Spleen (tissue), 11 donors: ENCODE results near the gene ARMCX2. TPM values are rescaled to one million over a fixed set of nuclear protein-coding genes. Genes with fewer than 3 reads are reported as not detected.

ENCODE experiments used
- DNase-seq: peaks from one replicate; pipeline ENCODE4 v3.0.0-alpha.2; 2020
- H3K27ac ChIP-seq, 8 donors: fragments of 200-600 bp; sonication (generic) in 7 of 8; 1 replicate in 4 of 8; 2 replicates in 4 of 8; pipeline versions ENCODE4 v1.5.0 to v1.8.0; 2016 to 2021; ENCODE audit warnings: inconsistent platforms in 4 of 8, mild to moderate bottlenecking in 4 of 8, moderate library complexity in 1 of 8
- H3K27me3 ChIP-seq, 7 donors: fragments of 200-600 bp; sonication (generic) in 6 of 7; replicated peaks in 1 of 7; 1 replicate in 4 of 7; 2 replicates in 3 of 7; pipeline versions ENCODE4 v1.5.0 to v1.8.0; 2016 to 2021; ENCODE audit warnings: inconsistent platforms in 3 of 7, mild to moderate bottlenecking in 1 of 7
- H3K36me3 ChIP-seq, 6 donors: fragments of 200-600 bp; sonication (generic) in 5 of 6; 1 replicate in 4 of 6; 2 replicates in 2 of 6; pipeline versions ENCODE4 v1.5.0 to v1.8.0; 2016 to 2021; ENCODE audit warnings: inconsistent platforms in 2 of 6
- H3K4me1 ChIP-seq, 6 donors: fragments of 200-600 bp; sonication (generic) in 5 of 6; 1 replicate in 3 of 6; 2 replicates in 3 of 6; pipeline versions ENCODE4 v1.5.0 to v1.8.0; 2016 to 2021; ENCODE audit warnings: inconsistent platforms in 3 of 6
- H3K4me3 ChIP-seq, 8 donors: fragments of 200-600 bp; sonication (generic) in 7 of 8; 1 replicate in 4 of 8; 2 replicates in 4 of 8; pipeline versions ENCODE4 v1.5.0 to v1.8.0; 2016 to 2021; ENCODE audit warnings: inconsistent platforms in 4 of 8, mild to moderate bottlenecking in 4 of 8, moderate library complexity in 2 of 8
- H3K9me3 ChIP-seq, 8 donors: fragments of 200-600 bp; sonication (generic) in 7 of 8; 1 replicate in 4 of 8; 2 replicates in 4 of 8; pipeline versions ENCODE4 v1.5.0 to v1.8.0; 2016 to 2021; ENCODE audit warnings: inconsistent platforms in 4 of 8
- POLR2A ChIP-seq, 3 donors: fragments of 450-650 bp; IDR thresholded peaks; one replicate each; pipeline ENCODE4 v1.5.1; 2017; ENCODE audit warnings: antibody characterized with exemption in 3 of 3, mild to moderate bottlenecking in 1 of 3
- POLR2AphosphoS5 ChIP-seq, 3 donors: sonication (generic); formaldehyde crosslinking; IDR thresholded peaks; one replicate each; pipeline ENCODE4 v1.5.1; 2017; ENCODE audit warnings: antibody characterized with exemption in 3 of 3
- WGBS, 5 donors: extraction: QIAGEN DNeasy Blood & Tissue Kit in 3 of 5; methylation state at CpG; one replicate each; pipeline versions ENCODE4 v1.1.5 to v1.1.7; 2013 to 2018; 5-methylcytosine and 5-hydroxymethylcytosine counted together
- intact Hi-C: fragments of 100-400 bp; cut with DNase I; formaldehyde crosslinking; loops from one replicate; pipeline ENCODE4 v1.15.0; 2023; ENCODE audit warnings: low total_unique reads
- polyA plus RNA-seq, 3 donors: library from polyadenylated mRNA; stranded (reverse); fragments of 200-250 nt; gene quantifications; one replicate each; pipeline ENCODE4 v1.2.1, GENCODE V29; 2013
- total RNA-seq, 7 donors: library from RNA; depleted of rRNA in 3 of 7; stranded (reverse); fragments of >200 nt in 3 of 7; fragmentation: NEBNext Ultra II Directional in 4 of 7; extraction: Animal tissue kit (Norgen Biotek cat#: 25700) in 4 of 7; gene quantifications; one replicate each; pipeline versions ENCODE4 v1.1.0 to v1.2.1, GENCODE V29; 2016 to 2021
- TF ChIP-seq, protein P1 (sequence below), 11 experiments: fragments of 200-600 bp in 7 of 11; fragments of 450-650 bp in 4 of 11; sonication (generic) in 4 of 11; IDR thresholded peaks in 8 of 11; conservative IDR thresholded peaks in 3 of 11; 1 replicate in 7 of 11; 2 replicates in 4 of 11; pipeline versions ENCODE4 v1.4.0 to v1.8.0; 2016 to 2021; ENCODE audit warnings: antibody characterized with exemption in 11 of 11, inconsistent platforms in 4 of 11, mild to moderate bottlenecking in 1 of 11
- donor health status: healthy with polysubstance abuse.
- donor health status: DM: no; HTN: no; CAD: no; lungs with moderate emphysema.
- donor health status: DM: no; HTN: no; CAD: no.
- donor health status: Bipolar disorder and iron deficiency.
- donor health status: healthy.
- donor health status: DM: no; HTN: no; CAD: no.
- donor health status: DM: yes; HTN: yes; CAD: no.

The ARMCX2 gene
- total and polyA plus RNA-seq, 10 donors: 10.7 to 52.3 (median 34.3) TPM

DNA sequence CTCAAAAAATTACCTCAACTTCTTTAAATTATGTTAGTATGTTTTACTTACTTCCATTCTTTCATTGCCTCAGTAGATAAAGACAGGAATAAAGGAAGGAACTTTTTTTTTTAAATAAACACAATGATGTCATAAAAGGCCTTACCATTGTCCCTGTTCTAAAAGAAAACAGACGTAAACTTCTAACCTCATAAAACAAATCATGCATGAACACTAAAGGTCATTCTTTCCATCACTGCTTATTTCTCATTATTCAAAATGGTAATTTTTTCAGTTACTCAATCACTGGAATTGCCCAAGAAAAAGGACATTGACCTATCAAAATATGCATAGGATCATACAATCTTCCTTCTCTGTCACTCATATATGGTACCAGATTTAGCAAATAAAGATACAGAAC lies 32.2 kb upstream of the ARMCX2 start:
- Histone ChIP-seq H3K36me3 (no peaks in the 10 kb centered on the region), H3K4me3 (no peak overlapping the region), H3K27ac (no peak overlapping the region), H3K9me3 (no peaks in the 10 kb centered on the region), H3K27me3 (peaks cover 0 to 6% (median 0%) of the 10 kb centered on the region in 7 donors), H3K4me1 (no peaks in the 10 kb centered on the region)
- no peak for DNase-seq
- intact Hi-C loops: no loop called here
- 53 to 81% (median 67%) methylated on average over 1 of the region's 1 CpG for WGBS, 5 donors
- TF ChIP-seq, protein P1, sequence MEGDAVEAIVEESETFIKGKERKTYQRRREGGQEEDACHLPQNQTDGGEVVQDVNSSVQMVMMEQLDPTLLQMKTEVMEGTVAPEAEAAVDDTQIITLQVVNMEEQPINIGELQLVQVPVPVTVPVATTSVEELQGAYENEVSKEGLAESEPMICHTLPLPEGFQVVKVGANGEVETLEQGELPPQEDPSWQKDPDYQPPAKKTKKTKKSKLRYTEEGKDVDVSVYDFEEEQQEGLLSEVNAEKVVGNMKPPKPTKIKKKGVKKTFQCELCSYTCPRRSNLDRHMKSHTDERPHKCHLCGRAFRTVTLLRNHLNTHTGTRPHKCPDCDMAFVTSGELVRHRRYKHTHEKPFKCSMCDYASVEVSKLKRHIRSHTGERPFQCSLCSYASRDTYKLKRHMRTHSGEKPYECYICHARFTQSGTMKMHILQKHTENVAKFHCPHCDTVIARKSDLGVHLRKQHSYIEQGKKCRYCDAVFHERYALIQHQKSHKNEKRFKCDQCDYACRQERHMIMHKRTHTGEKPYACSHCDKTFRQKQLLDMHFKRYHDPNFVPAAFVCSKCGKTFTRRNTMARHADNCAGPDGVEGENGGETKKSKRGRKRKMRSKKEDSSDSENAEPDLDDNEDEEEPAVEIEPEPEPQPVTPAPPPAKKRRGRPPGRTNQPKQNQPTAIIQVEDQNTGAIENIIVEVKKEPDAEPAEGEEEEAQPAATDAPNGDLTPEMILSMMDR (IDR thresholded peaks at IDR 0.05 in 8 of 11, conservative IDR thresholded peaks at IDR 0.05 in 3 of 11): no peak
- TF ChIP-seq POLR2A (IDR thresholded peaks at IDR 0.05) (no peak), POLR2AphosphoS5 (IDR thresholded peaks at IDR 0.05) (no peak)

DNA sequence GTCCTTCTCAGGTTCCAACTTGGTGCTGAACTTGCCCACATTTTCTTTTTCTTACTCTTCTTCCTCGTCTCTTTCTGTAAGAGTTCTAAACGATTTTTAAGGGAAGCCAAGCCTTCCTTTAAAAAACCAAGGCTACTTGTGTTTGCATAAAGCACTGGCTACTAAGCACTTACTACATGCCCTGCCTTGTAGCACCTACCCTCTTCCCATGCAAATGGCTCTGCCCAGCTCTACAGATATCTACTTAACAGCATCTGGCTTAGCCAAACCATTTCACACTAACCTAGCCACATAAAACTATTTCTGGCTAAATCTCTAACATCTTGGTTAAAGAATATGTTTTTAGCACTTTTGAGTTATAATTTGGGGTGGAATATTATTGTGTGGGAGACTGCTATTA lies 26.9 kb upstream of the ARMCX2 start:
- H3K4me1 ChIP-seq: no peaks in the 10 kb centered on the region
- no peak overlapping the region for H3K4me3 ChIP-seq
- H3K36me3 ChIP-seq: no peaks in the 10 kb centered on the region
- intact Hi-C loops: no loop called here
- H3K27ac ChIP-seq: no peak overlapping the region
- peaks cover 0 to 4% (median 0%) of the 10 kb centered on the region in 7 donors for H3K27me3 ChIP-seq
- no peak for DNase-seq
- 58 to 71% (median 60%) methylated on average over 2 of the region's 2 CpGs for WGBS, 5 donors
- H3K9me3 ChIP-seq: no peaks in the 10 kb centered on the region
- TF ChIP-seq POLR2A (IDR thresholded peaks at IDR 0.05) (no peak), POLR2AphosphoS5 (IDR thresholded peaks at IDR 0.05) (no peak)
- TF ChIP-seq, protein P1 (IDR thresholded peaks at IDR 0.05 in 8 of 11, conservative IDR thresholded peaks at IDR 0.05 in 3 of 11): no peak

DNA sequence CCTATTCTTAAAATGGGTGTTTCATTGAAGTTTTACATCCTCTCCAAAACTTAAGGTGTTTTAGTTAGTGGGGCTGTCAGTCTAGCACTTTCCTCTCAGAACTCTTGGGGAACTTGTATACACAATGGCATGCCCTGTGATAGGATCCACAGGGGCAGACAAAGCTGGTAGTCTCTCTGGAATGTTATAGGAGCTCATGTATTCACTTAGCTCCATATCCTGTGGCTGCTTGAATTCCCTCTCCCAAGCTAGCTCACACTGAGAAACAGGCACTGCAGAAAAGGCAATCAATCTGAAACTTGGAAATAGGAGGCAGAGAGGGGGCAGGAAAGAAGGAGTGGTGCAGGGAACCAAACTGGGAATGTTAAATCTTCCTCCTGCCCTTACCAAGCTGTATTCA lies 26.3 kb upstream of the ARMCX2 start:
- Histone ChIP-seq H3K4me1 (no peaks in the 10 kb centered on the region), H3K36me3 (no peaks in the 10 kb centered on the region), H3K27me3 (peaks cover 0 to 4% (median 0%) of the 10 kb centered on the region in 7 donors), H3K9me3 (no peaks in the 10 kb centered on the region), H3K27ac (no peak overlapping the region), H3K4me3 (no peak overlapping the region)
- DNase-seq: no peak
- TF ChIP-seq POLR2AphosphoS5 (IDR thresholded peaks at IDR 0.05) (no peak), POLR2A (IDR thresholded peaks at IDR 0.05) (no peak)
- TF ChIP-seq, protein P1 (IDR thresholded peaks at IDR 0.05 in 8 of 11, conservative IDR thresholded peaks at IDR 0.05 in 3 of 11): no peak
- intact Hi-C loops: no loop called here

DNA sequence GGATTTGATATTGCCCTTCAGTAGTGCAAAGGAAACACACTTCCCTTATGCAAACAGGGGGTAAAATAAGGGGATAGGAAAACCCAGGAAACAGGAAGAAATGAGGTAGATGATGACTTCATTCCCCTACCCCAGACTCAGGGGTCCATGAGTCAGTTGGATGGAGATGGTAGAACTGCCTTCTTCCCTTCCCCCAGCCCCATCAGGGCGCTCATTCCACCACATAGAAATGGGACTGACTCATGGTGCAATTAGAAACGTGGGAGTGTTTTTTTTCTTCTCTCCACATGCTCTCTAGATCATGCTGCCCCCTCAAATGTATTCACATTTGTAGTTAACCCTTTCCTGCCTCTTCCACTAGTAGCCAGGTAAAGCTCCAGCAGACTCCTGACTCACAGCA lies 23.1 kb upstream of the ARMCX2 start:
- TF ChIP-seq POLR2AphosphoS5 (IDR thresholded peaks at IDR 0.05) (no peak), POLR2A (IDR thresholded peaks at IDR 0.05) (no peak)
- TF ChIP-seq, protein P1 (IDR thresholded peaks at IDR 0.05 in 8 of 11, conservative IDR thresholded peaks at IDR 0.05 in 3 of 11): no peak
- WGBS, 5 donors: 33 to 53% (median 39%) methylated on average over 2 of the region's 2 CpGs
- H3K36me3 ChIP-seq: no peaks in the 10 kb centered on the region
- H3K9me3 ChIP-seq: no peaks in the 10 kb centered on the region
- peaks cover 0 to 5% (median 0%) of the 10 kb centered on the region in 7 donors for H3K27me3 ChIP-seq
- DNase-seq: no peak
- H3K27ac ChIP-seq: no peak overlapping the region
- no peaks in the 10 kb centered on the region for H3K4me1 ChIP-seq
- intact Hi-C loops: no loop called here
- H3K4me3 ChIP-seq: no peak overlapping the region
